ENCODE results near the gene MOCS1. TPM values are rescaled to one million over a fixed set of nuclear protein-coding genes. Genes with fewer than 3 reads are reported as not detected.
A peak's percentile ranks its signal among the peaks of the same experiment; 100 is the strongest.

Gene MOCS1
- total RNA-seq, 1 donor from 2014 or later: 16.0 TPM

DNA sequence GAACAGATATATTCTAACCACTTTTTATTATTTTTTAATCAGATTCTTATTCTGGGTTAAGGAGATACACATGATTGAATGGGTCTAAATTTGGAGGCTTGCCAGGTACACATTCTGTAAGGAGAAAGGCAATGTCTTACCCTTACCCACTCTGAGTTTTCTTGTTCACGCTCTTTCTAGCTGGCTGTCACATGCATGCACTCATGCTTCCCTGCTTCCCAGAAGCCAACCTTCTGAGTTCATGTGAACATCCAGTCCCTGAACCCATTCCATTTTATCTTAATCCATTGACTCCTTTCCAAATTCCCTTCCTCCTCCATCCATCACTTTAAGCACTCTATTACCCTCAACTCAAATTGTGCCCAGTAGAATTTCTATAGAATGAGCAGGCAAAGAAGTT is 17.5 kb upstream of the MOCS1 start:
- H3K9me3 ChIP-seq (ENCODE audit: insufficient read depth, low read depth, low read length): no peaks in the 10 kb centered on the region
- H3K4me2 ChIP-seq (ENCODE audit: low read length): no peak overlapping the region
- Mint-ChIP-seq H3K27me3 (ENCODE audit: low read depth, unreplicated experiment) (peaks cover 2% of the 10 kb centered on the region), H3K27ac (ENCODE audit: unreplicated experiment) (no peak overlapping the region), H3K4me3 (ENCODE audit: unreplicated experiment) (no peak overlapping the region), H3K9me3 (ENCODE audit: unreplicated experiment) (no peaks in the 10 kb centered on the region), H3K36me3 (ENCODE audit: low read depth, unreplicated experiment) (no peaks in the 10 kb centered on the region), H3K4me1 (ENCODE audit: low read depth, unreplicated experiment) (peaks cover 4% of the 10 kb centered on the region)
- no peak for TF ChIP-seq EZH2 (IDR thresholded peaks at IDR 0.05; ENCODE audit: insufficient read depth, low read length)
- H3K27ac ChIP-seq (ENCODE audit: low read depth, low read length): no peak overlapping the region
- peak; percentile 5 for DNase-seq (ENCODE audit: low read depth)
- FAIRE-seq: no peak
- H3K4me3 ChIP-seq (ENCODE audit: insufficient read depth, low read depth, low read length): no peak overlapping the region
- H3K27me3 ChIP-seq (ENCODE audit: insufficient read depth, low read length): no peaks in the 10 kb centered on the region
- H3K9ac ChIP-seq (ENCODE audit: low read length): no peak overlapping the region
- no peaks in the 10 kb centered on the region for H4K20me1 ChIP-seq (ENCODE audit: insufficient read depth, low read length)
- H3K36me3 ChIP-seq (ENCODE audit: insufficient read depth, low read length): no peaks in the 10 kb centered on the region
- H3K79me2 ChIP-seq (ENCODE audit: insufficient read depth, low read length): no peaks in the 10 kb centered on the region
- H3K4me1 ChIP-seq (ENCODE audit: insufficient read depth, low read length): no peaks in the 10 kb centered on the region
- no peak overlapping the region for H2AFZ ChIP-seq (ENCODE audit: low read depth, low read length)

- no peaks in the 10 kb centered on the region for H3K9me3 Mint-ChIP-seq (ENCODE audit: unreplicated experiment)
- H3K4me3 Mint-ChIP-seq (ENCODE audit: unreplicated experiment): no peak overlapping the region
- TF ChIP-seq EZH2 (IDR thresholded peaks at IDR 0.05; ENCODE audit: insufficient read depth, low read length) (no peak), CTCF (IDR thresholded peaks at IDR 0.05; ENCODE audit: insufficient read depth, low read depth, low read length) (no peak)
- FAIRE-seq (no peak), DNase-seq (ENCODE audit: low read depth) (no peak)
- H3K27ac Mint-ChIP-seq (ENCODE audit: unreplicated experiment): no peak overlapping the region
- Histone ChIP-seq H3K27ac (ENCODE audit: low read depth, low read length) (no peak overlapping the region), H3K27me3 (ENCODE audit: insufficient read depth, low read length) (no peaks in the 10 kb centered on the region), H3K4me1 (ENCODE audit: insufficient read depth, low read length) (no peaks in the 10 kb centered on the region), H3K9ac (ENCODE audit: low read length) (no peak overlapping the region), H3K4me2 (ENCODE audit: low read length) (no peak overlapping the region), H3K79me2 (ENCODE audit: insufficient read depth, low read length) (no peaks in the 10 kb centered on the region), H3K4me3 (ENCODE audit: insufficient read depth, low read depth, low read length) (no peak overlapping the region), H4K20me1 (ENCODE audit: insufficient read depth, low read length) (no peaks in the 10 kb centered on the region), H2AFZ (ENCODE audit: low read depth, low read length) (no peak overlapping the region), H3K9me3 (ENCODE audit: insufficient read depth, low read depth, low read length) (no peaks in the 10 kb centered on the region), H3K36me3 (ENCODE audit: insufficient read depth, low read length) (no peaks in the 10 kb centered on the region)
- H3K27me3 Mint-ChIP-seq (ENCODE audit: low read depth, unreplicated experiment): peaks cover 2% of the 10 kb centered on the region
- no peaks in the 10 kb centered on the region for H3K4me1 Mint-ChIP-seq (ENCODE audit: low read depth, unreplicated experiment)
- H3K36me3 Mint-ChIP-seq (ENCODE audit: low read depth, unreplicated experiment): no peaks in the 10 kb centered on the region
Measured at GRCh38 chr6:39951191-39951590, 16.9 kb upstream of the MOCS1 start.

- FAIRE-seq: no peak
Measured at GRCh38 chr6:39950125-39950720, 16.0 kb upstream of the MOCS1 start.

More at GRCh38 chr6:39950125-39950720, 16.0 kb upstream of the MOCS1 start:
- Histone ChIP-seq H3K27ac (ENCODE audit: low read depth, low read length) (no peak overlapping the region), H3K27me3 (ENCODE audit: insufficient read depth, low read length) (no peaks in the 10 kb centered on the region), H3K9me3 (ENCODE audit: insufficient read depth, low read depth, low read length) (no peaks in the 10 kb centered on the region), H3K79me2 (ENCODE audit: insufficient read depth, low read length) (no peaks in the 10 kb centered on the region), H3K4me3 (ENCODE audit: insufficient read depth, low read depth, low read length) (no peak overlapping the region), H3K4me1 (ENCODE audit: insufficient read depth, low read length) (no peaks in the 10 kb centered on the region), H3K4me2 (ENCODE audit: low read length) (no peak overlapping the region), H2AFZ (ENCODE audit: low read depth, low read length) (no peak overlapping the region), H3K36me3 (ENCODE audit: insufficient read depth, low read length) (no peaks in the 10 kb centered on the region), H4K20me1 (ENCODE audit: insufficient read depth, low read length) (no peaks in the 10 kb centered on the region), H3K9ac (ENCODE audit: low read length) (no peak overlapping the region)
- Mint-ChIP-seq H3K4me1 (ENCODE audit: low read depth, unreplicated experiment) (no peaks in the 10 kb centered on the region), H3K27me3 (ENCODE audit: low read depth, unreplicated experiment) (peaks cover 2% of the 10 kb centered on the region), H3K9me3 (ENCODE audit: unreplicated experiment) (no peaks in the 10 kb centered on the region), H3K36me3 (ENCODE audit: low read depth, unreplicated experiment) (no peaks in the 10 kb centered on the region), H3K27ac (ENCODE audit: unreplicated experiment) (no peak overlapping the region), H3K4me3 (ENCODE audit: unreplicated experiment) (no peak overlapping the region)
- TF ChIP-seq EZH2 (IDR thresholded peaks at IDR 0.05; ENCODE audit: insufficient read depth, low read length): no peak
- TF ChIP-seq CTCF (IDR thresholded peaks at IDR 0.05; ENCODE audit: insufficient read depth, low read depth, low read length): no peak
- no peak for DNase-seq (ENCODE audit: low read depth)
